HG03571 (cell line): ENCODE measurements around the gene SLC9B2.
A peak's percentile ranks its signal among the peaks of the same experiment; 100 is the strongest.

ENCODE experiments used
- ATAC-seq: cut with Tn5 transposase; IDR thresholded peaks from one replicate; pipeline ENCODE4 v1.9.1; 2021; ENCODE audit not compliant: unreplicated experiment

The SLC9B2 gene

GRCh38 chr4:103076747-103077347, at the start of gene SLC9B2:
Gene SLC9B2 (minus strand): TSS chr4:103076761. CDS start chr4:103067550, 9,211 bp downstream.
- ATAC-seq, result peak; percentile 38

GRCh38 chr4:103126126-103126525, 49.6 kb upstream of the SLC9B2 start:
- no peak for ATAC-seq

GRCh38 chr4:103123114-103123513, 46.6 kb upstream of the SLC9B2 start:
- ATAC-seq, result no peak

DNA sequence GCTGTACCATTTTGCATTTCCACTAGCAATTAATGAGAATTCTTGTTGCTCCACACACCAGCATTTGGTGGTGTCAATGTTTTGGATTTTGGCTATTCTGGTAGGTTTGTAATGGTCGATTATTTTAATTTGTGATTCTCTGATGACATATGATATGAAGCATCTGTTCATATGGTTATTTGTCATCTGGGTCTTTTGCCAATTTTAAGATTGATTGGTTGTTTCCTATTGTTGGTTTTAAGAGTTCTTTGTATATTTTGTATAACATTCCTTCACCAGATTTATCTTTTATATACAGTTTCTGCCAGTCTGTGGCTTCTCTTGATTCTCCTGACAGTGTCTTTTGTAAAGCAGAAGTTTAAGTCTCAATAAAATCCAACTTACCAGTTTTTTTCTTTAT, 41.6 kb upstream of the SLC9B2 start:
- ATAC-seq, result no peak

GRCh38 chr4:103111598-103111997, 35.0 kb upstream of the SLC9B2 start:
- no peak for ATAC-seq

DNA sequence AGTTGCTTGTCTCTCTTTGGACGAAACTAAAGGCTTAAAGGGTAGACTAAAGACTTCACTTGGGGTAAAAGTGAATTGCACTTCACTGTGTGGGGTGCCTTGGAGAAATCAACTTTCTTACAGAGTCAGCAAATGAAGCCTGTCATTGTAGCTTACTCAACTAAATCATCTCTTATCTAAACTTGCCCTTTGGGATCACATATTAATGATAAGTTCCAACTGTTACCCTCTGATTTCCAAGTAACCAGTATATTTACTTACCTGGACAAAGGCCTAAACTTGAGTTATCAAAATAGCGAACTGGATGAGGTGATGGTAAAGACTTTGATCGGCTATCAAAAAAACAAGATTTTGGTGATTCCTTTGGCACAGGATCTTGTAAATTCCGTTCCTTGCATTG, 32.0 kb upstream of the SLC9B2 start:
- no peak for ATAC-seq

DNA sequence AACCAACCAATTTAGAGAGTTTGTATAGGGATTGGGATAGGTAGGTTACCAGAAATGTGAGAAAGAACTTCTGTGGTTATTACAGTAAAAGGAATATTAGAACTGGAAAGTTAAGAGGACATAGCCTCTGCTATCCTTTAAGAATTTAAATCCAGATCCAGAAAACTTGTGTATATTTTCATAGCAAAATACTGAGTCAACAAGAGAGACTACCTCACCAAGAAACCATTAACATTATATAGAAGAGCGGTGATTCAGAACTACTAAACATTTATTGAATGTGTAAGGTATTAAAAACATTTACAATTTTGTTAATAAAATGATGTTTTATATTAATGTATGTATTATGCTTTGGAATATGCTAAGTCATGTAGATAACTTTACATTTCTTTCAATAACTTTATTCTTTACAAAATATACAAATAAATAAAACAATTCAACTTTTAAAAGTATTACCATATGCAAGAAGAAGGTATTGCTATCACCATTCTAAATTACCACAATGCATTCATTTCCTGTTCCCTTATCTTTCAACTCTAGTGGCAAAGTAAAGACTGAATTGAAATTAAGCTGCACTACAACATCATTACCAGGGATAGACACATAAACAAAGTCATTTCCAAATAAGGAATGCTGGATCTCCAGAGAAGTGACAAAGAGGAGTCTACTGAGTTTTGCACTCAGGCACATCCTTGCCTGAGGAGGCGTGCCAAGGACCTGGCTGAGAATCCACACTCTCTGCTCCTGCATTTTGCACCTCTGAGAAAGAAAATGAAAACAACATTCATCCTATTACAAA, 29.2 kb upstream of the SLC9B2 start:
- no peak for ATAC-seq

DNA sequence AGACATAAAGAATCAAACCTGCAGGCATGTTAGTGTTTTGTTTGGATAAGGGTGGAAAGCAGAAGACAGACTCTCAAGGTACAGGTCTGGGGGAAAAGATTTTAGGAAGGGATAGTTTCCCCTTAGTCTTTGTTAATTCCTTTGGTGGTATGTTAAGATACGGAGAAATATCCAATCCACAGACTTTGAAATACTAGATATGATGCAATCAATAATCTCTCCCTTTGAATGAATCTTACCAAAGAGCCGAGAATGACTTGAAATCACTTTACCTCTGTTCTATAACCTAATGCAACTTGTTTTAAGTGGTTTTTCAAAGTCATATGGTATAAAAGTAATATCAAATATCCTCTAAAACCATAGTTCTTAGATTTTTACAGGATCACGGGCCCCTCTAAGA, 28.3 kb upstream of the SLC9B2 start:
- no peak for ATAC-seq

DNA sequence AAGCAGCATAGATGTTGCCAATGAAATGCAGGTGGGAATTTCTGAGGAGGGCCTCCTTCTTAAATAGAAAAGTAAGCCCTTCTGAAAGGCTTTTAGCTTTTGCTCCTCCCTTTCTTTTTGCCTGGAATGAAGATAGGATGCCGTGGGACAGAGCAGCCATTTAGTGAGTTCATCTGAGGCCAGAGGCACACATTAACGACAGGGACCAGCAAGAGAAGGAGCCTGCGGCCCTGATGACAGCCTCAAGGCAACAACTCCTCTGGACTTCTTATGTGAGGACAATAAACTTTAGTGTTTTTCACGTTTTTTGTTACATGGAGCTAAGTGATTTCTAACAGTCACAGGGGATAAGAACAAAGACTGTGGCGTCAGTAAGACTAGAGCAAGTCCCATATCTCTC, 24.1 kb upstream of the SLC9B2 start:
- ATAC-seq, result no peak

DNA sequence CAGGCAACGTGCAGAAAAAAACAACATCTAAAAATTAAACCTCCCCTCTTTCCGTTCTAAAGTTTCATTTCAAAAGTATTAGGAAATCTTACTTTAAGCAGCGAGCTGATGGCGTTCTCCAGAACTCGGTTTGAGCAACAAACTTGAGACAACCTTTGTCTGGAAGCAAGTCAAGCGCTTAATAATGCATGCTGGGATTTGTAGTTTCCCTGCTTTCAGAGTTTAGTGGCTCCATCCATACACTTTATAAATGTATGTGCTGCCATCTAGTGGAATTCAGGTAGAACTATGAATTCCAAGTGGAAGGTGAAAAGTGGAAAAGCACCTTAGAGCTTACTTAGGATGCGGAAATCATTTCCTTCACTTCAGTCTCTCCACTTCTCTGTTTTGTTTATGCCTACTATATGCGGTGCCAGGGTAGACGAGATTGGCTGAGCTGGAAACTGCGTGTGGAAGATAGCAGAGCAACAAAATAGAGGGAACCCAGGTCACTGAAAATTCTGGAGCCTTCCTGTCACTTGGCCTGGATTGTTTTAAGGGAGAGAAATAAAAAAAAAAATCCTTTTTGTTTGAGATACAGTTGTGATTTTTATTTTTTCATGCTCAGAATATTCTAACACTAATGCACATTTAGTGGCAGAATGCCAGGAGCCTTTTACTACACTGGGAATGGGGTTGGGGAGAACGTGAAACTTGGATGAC, 23.3 kb upstream of the SLC9B2 start, which contains the start of gene BDH2:
TSS of gene BDH2 (minus strand) at position 144 of the 702 bp plus-strand sequence. CDS start 3,580 bp downstream, outside the sequence.
- peak; percentile 98 for ATAC-seq

DNA sequence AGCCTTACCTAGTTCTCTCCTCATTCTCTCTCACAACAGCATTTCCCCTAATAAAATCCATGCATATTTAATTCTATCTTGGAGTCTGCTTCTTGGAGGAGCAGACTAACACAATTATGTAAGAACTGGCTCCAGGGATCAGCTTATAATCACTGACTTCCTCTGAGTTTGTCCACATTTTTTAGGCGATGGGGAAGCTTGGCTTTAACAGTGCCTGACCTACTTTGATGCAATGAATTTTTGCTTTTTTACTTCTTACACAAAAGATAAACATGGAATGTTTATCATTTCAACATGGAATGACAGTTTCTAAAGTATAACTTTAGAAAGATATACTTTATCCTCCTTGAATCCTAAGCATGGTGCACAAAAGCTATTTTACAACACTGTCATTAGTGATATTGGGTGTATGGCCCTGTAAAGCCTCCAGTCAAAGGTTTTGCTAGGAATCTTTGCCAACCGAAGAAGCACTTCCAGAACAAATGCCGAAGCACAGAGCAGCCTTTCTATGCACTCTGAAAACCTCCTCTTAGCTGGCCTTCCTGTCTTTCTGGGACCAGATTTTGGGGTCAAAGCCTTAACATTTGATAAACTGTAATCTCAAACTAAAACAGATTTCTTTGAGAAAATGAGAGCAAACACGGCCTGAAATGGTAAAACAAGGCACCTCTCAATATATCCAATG, 22.3 kb upstream of the SLC9B2 start:
- ATAC-seq, result no peak

DNA sequence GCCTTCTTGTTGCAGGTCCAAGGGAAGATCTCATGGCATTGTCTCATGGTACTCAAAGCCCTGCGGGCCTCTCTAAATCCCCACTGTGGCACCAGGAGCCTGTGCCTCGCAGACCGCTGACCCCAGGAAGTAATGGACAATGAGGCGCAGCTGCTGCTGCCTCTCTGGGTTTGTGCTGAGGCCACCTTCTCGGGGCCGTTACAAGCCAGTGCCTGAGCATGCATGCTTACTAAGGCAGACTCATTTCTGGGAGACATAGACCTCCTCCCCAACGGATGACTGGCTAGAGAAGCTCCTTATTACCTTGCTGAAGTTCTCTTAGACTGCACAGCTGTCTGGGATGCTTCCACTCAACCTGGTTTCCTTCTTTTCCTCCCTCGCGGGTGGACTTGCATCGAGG, 21.8 kb upstream of the SLC9B2 start:
- no peak for ATAC-seq

- ATAC-seq, result no peak
Observed at GRCh38 chr4:103097112-103097511, 20.6 kb upstream of the SLC9B2 start.

DNA sequence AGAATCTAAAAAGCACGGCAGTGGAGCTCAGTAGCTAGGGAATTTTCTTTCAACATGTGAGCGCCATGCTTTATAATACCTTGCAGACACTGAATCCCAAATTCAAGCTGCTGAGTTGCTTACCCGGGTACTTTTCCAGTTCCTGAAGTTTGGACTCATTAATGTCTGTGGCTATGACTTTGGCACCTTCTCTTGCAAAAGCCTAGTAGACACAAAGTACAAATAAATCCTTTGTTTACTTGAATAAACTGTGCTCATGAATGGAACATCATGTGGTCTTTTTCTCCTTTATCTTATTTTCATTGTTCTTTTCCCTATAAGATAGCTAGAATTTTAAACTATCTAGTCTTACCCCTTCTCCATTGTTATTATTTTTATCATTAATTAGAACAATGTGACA, 18.5 kb upstream of the SLC9B2 start:
- ATAC-seq, result no peak

- no peak for ATAC-seq
Observed at GRCh38 chr4:103092245-103092644, 15.7 kb upstream of the SLC9B2 start.

- ATAC-seq, result peak; percentile 75
Observed at GRCh38 chr4:103091601-103092223, 15.2 kb upstream of the SLC9B2 start.

DNA sequence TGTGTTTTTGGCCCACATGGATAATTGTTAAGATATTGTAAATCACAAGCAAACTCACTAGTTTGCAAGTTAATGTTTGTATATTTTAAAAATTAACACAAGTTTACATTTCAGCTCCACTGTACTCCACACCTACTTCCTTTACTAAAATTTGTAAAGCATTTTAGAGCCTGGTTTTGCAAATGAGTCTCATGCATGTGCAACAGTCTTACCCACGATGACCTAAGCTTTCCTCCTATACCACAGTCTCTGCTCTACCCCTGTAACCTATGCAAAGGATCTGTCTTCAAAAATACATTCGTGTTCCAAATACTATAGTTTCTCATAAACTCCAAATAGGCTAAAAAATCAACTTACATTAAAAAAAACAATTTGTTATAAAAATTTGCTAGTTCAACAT, 12.9 kb upstream of the SLC9B2 start:
- ATAC-seq, result no peak

GRCh38 chr4:103086551-103086950, 10.0 kb upstream of the SLC9B2 start:
- ATAC-seq, result no peak

- no peak for ATAC-seq
Observed at GRCh38 chr4:103085555-103086196, 9.1 kb upstream of the SLC9B2 start.

DNA sequence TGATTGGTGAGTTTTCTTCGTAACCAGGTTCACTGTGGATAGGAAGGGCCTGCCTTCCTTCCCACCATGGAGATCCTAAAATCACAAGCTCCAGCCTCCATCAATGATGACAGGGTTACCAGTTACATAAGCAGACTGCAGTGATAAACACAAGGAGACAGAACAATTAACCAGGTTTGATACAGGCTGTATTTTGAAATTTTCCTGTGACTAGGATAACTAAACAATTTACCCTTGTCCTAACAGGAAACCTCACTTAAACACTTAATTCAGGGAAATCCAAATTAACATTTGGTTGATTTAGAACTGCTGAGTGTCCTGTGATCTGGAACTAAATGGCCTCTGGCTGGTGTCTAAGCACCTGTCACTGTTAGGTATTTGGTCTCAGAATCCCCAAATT, 3.1 kb upstream of the SLC9B2 start:
- ATAC-seq, result no peak
